ENCODE measurements around the gene PNPLA1.
A peak's percentile ranks its signal among the peaks of the same experiment; 100 is the strongest.
"Not testable (repeated sequence)": the region's sequence is repeated elsewhere in the genome, so short reads cannot be mapped to it uniquely, and the experiment has no call there.

Gene PNPLA1

GRCh38 chr6:36336208-36336710 lies 66.4 kb downstream of the PNPLA1 start:
- no peak for DNase-seq (ENCODE audit: low spot score)

DNA sequence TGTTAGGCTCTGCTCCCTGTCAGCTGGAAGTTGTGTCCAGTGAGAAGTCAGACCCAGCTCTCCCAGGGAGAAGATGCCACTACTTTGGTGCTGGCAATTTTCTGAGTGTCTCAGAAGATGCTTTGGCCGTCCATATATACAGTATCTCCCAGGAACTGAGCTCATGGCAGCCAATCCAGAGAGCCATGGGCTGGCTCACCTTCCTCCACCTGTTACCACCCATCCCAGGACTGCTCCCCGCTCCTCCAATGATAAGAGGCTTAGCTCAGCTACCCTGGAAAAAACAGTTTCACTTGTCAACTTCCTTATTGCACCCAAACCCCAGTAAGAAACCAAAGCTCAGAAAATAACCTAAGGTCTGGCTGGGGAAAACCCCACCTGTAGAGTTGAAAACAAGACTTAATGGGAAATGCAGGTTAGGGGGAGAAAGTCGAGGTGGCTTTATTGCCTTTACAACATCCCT lies 67.0 kb downstream of the PNPLA1 start, which contains the start of gene BNIP5:
TSS of gene BNIP5 (minus strand) at position 110 of the 463 bp plus-strand sequence. CDS start 6,198 bp downstream, outside the sequence.
- no peak for DNase-seq (ENCODE audit: low spot score)

- DNase-seq (ENCODE audit: low spot score) = no peak
Observed at GRCh38 chr6:36337814-36338213, 68.0 kb downstream of the PNPLA1 start.

DNA sequence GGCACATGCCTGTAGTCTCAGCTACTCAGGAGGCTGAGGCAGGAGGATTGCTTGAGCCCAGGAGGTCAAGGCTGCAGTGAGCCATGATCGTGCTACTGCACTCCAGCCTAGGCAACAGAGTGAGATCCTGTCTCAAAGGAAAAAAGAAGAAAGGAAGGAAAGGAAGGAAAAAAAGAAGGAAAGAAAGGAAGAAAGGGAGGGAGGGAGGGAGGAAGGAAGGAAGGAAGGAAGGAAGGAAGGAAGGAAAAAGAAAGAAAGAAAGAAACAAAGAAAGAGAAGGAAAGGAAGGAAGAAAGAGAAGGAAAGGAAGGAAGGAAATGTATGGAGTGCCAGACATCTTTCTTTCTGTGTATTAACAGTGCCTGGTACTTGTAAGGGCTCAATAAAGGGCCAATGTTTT lies 68.4 kb downstream of the PNPLA1 start:
- not testable (repeated sequence) for DNase-seq (ENCODE audit: low spot score)

DNA sequence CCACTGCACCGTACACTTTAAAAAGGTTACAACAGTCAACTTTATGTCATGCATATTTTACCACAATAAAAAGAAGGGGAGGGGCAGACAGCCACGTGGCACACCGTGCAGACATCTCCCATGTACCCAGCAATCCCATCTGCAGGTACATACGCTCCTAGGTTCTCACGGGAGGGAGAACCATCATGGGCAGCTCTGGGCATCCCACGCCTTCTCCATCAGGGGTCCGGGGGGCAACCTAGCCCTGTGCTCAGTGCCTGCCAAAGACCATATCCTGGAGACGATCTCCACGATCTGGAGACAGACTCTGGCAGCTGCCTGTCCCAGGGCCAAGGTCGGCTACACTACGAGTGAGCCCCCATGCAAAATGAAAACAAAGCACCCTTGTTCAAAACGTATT lies 69.3 kb downstream of the PNPLA1 start:
- no peak for DNase-seq (ENCODE audit: low spot score)

- DNase-seq (ENCODE audit: low spot score) = no peak
Observed at GRCh38 chr6:36340306-36340617, 70.4 kb downstream of the PNPLA1 start.

GRCh38 chr6:36340618-36341454 lies 71.0 kb downstream of the PNPLA1 start:
- DNase-seq (ENCODE audit: low spot score) = peak; percentile 89

DNA sequence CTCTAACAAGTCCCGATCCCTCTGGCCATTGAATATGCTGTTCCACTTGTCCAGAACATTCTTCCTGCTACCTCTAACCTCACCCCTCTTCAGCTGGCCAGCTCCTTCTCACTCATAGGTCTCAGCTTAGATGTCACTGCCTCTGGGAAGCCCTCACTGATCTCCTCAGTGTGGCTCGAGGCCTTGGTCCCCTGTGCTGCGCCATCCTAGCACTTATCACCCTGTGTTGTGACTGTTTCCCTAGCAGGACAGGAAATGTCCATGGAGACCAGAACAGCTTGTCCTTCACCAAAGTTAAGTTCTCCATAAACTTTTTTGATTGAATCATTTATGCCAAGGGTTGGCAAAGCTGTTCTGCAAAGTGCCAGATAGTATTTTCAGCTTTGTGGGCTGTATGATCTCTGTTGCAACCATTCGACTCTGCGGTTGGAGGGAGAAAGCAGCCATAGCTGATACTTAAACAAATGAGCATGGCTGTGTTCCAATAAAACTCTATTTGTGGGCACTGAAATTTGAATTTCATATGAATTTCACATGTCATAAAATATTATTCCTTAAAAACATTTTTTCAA lies 73.3 kb downstream of the PNPLA1 start:
- DNase-seq (ENCODE audit: low spot score) = no peak

- DNase-seq (ENCODE audit: low spot score) = no peak
Observed at GRCh38 chr6:36345681-36346466, 76.0 kb downstream of the PNPLA1 start.

DNA sequence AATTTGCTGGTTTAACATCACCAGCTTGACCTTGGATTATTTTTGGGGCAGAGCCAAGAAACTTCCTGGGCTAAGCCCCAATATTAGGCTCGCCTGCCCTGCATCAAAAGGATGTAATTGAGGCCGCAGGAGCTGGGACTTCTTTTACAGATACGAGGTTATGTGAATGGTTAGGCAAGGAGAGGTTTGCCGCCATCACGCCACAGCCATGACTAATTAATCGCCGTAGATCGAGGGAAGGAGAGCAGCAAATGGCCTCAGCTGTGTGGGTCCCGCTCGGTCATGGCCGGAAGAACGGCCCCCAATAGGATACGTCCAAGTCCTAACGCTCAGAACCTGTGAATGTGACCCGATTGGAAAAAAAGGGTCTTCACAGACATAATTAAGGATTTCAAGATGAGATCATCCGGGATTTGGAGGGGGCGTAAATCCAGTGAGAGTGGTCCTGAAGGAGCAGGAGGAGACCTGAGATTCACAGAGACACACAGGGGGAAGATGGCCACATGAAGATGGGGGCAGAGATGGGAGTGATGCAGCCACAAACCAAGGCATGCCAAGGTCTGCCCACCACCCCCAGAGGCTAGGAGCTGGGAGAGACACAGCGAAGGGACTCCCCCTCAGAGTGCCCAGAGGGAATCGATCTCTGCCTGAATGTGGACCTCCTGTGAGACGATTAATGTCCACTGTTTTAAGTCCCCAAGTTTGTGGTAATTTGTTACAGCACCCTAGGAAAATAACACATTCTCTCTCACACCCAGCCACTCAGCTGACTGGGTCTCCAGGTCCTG lies 76.8 kb downstream of the PNPLA1 start:
- no peak for DNase-seq (ENCODE audit: low spot score)

GRCh38 chr6:36347621-36348020 lies 77.8 kb downstream of the PNPLA1 start:
- no peak for DNase-seq (ENCODE audit: low spot score)

DNA sequence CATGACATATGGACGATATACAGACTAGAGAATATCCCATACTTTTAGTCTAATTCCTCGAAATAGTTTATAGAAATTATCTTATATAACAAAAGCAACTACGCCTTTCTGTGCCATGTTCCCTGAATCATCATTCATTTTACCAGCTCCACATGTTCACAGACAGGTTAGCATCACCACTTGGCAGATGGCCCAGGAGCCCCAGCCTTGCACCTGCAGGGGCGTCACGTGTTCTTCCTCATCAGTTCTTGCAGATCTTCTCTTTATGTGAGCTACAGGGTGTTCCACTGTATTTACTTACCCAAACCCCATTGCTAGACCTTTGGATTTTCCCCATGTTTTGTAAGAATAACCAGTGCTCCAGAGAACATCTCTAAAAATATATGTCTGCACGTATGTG lies 79.4 kb downstream of the PNPLA1 start:
- no peak for DNase-seq (ENCODE audit: low spot score)

DNA sequence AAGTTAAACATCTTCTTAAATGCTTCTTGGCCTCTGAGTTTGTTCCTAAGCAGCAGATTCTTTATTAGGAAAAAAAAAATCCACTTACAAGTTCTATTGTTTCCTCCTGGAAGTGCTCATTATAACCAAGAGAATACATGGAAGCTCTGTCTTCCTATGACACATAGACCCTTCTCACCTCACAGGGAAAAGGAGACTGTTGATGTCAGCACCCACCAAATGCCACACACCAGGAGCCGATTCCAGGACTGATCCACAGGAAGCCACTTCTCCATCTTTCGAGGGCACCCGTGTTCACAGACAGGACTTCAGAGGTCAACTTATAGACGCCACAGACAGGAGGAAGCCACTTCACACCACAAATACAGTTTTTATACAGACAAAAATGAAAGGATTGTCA lies 80.2 kb downstream of the PNPLA1 start:
- DNase-seq (ENCODE audit: low spot score) = no peak

GRCh38 chr6:36350681-36351571 lies 81.1 kb downstream of the PNPLA1 start:
- DNase-seq (ENCODE audit: low spot score) = peak; percentile 50

DNA sequence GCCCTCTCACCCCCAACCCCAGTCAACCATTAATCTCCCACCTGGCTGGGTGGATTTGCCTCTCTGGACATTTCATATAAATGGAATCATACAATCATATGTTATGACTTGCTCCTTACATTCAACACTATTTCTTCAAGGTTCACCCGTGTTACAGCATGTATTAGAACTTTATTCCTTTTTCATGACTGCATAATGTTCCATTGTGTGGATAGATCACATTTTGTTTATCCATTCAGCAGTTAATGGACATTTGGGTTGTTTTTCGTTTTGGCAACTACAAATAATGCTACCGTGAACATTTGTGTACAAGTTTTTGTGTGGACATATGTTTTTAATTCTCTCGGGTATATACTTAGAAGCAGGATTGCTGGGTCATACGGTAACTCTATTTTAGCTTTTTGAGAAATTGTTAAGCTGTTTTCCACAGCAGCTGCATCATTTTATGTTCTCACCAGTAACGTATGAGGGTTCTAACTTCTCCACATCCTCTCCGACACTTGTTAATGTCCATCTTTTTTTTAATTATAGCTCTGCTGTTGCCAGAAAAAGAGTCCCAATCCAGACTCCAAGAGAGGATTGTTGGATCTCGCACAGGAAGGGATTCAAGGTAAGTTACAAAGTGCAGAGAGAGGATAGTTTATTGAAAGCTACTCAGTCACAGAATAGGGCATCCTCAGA lies 82.8 kb downstream of the PNPLA1 start:
- DNase-seq (ENCODE audit: low spot score) = no peak

DNA sequence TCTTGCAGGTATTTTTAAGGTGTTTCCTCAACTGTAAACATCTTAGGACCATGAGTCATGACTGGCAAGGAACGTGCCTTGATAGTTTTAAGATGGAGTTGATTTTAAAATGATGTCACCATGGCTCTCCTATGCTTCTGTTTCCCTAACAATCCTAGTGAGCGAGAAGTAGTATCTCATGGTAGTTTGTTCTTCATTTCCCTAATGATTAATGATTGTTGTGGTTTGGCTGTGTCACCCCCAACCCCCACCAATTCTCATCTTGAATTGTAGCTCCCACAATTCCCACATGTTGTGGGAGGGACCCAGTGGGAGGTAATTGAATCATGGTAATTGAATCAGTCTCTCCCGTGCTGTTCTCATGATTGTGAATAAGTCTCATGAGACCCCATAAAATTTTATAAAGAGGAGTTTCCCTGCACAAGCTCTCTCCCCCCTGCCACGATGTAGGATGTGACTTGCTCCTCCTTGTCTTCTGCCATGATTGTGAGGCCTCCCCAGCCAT lies 83.6 kb downstream of the PNPLA1 start:
- no peak for DNase-seq (ENCODE audit: low spot score)

GRCh38 chr6:36355819-36356218 lies 86.0 kb downstream of the PNPLA1 start:
- peak; percentile 98 for DNase-seq (ENCODE audit: low spot score)

GRCh38 chr6:36357872-36358225 lies 88.0 kb downstream of the PNPLA1 start:
- DNase-seq (ENCODE audit: low spot score) = no peak
